Panc1 (cell line): ENCODE results near the gene EIF2S2. TPM values are rescaled to one million over a fixed set of nuclear protein-coding genes. Genes with fewer than 3 reads are reported as not detected.

Experiments used
- ATAC-seq: fragments of 200-7000 bp; cut with Tn5 transposase; 2 replicates; pipeline ENCODE4 v1.9.1; 2020; ENCODE audit warnings: mild to moderate bottlenecking, moderate library complexity
- BruUV-seq: library from RNA; stranded (reverse); fragments of 400-500 nt; replicated peaks from 2 replicates; lab custom pipeline; 2021; lab: Mats Ljungman, UMichigan
- CTCF ChIA-PET: fragments of 300-600 bp; sonication (Branson Sonifier 250); formaldehyde crosslinking; loops from one replicate; lab custom pipeline; 2022; ENCODE audit warnings: antibody characterized with exemption; lab: Charles Lee
- POLR2A ChIA-PET: fragments of 300-600 bp; sonication (Branson Sonifier 250); formaldehyde crosslinking; loops from one replicate; lab custom pipeline; 2022; ENCODE audit warnings: antibody characterized with exemption; lab: Charles Lee
- DNase-seq: peaks from one replicate; pipeline ENCODE4 v3.0.0-alpha.2; 2010; ENCODE audit warnings: low read depth, low spot score
- H3K27ac ChIP-seq: 2 replicates; pipeline ENCODE4 v1.5.1; 2011; ENCODE audit warnings: mild to moderate bottlenecking, low read length, inconsistent platforms
- H3K27me3 ChIP-seq: fragments of 200-500 bp; sonication (Bioruptor generic); 2 replicates; pipeline ENCODE4 v1.6.0; 2014; ENCODE audit warnings: low read length, inconsistent platforms; ENCODE audit not compliant: control insufficient read depth, insufficient read depth
- H3K36me3 ChIP-seq: fragments of 200-500 bp; sonication (Bioruptor generic); 2 replicates; pipeline ENCODE4 v1.5.1; 2014; ENCODE audit warnings: inconsistent platforms, mild to moderate bottlenecking, low read length, moderate library complexity; ENCODE audit not compliant: control insufficient read depth, insufficient read depth
- H3K4me1 ChIP-seq: 2 replicates; pipeline ENCODE4 v1.5.1; 2011; ENCODE audit warnings: inconsistent platforms, mild to moderate bottlenecking, low read length, moderate library complexity; ENCODE audit not compliant: control insufficient read depth, insufficient read depth
- H3K4me3 ChIP-seq, 2 experiments: 2 replicates each; pipeline ENCODE4 v1.5.1; 2011 to 2012; ENCODE audit warnings: low read depth in 2 of 2, low read length in 2 of 2, mild to moderate bottlenecking in 2 of 2, inconsistent platforms in 1 of 2, moderate library complexity in 1 of 2
- H3K9me3 ChIP-seq: fragments of 200-500 bp; sonication (Bioruptor generic); 2 replicates; pipeline ENCODE4 v1.5.1; 2014; ENCODE audit warnings: low read depth, mild to moderate bottlenecking, inconsistent platforms, low read length, moderate library complexity; ENCODE audit not compliant: control insufficient read depth, insufficient read depth
- CTCF ChIP-seq: fragments of 450-650 bp; IDR thresholded peaks from 2 replicates; pipeline ENCODE4 v1.5.1; 2017; ENCODE audit warnings: mild to moderate bottlenecking
- POLR2AphosphoS5 ChIP-seq: IDR thresholded peaks from 2 replicates; pipeline ENCODE4 v1.6.1; 2012; ENCODE audit warnings: mild to moderate bottlenecking, low read depth, low read length, moderate library complexity
- REST ChIP-seq, 2 experiments: IDR thresholded peaks; 2 replicates each; pipeline ENCODE4 v1.6.1; 2011 to 2012; ENCODE audit warnings: low read depth in 2 of 2, control low read depth in 1 of 2, low read length in 1 of 2, mild to moderate bottlenecking in 1 of 2, moderate library complexity in 1 of 2; ENCODE audit not compliant: insufficient read depth in 1 of 2
- SIN3A ChIP-seq: IDR thresholded peaks from 2 replicates; pipeline ENCODE4 v1.6.1; 2012; ENCODE audit warnings: low read depth, mild to moderate bottlenecking, low read length, moderate library complexity, borderline replicate concordance; ENCODE audit not compliant: insufficient read depth
- TCF7L2 ChIP-seq: IDR thresholded peaks from 2 replicates; pipeline ENCODE4 v1.6.1; 2011; ENCODE audit warnings: mild to moderate bottlenecking, low read depth, low read length, inconsistent platforms
- in situ Hi-C: cut with HindIII; loops from 2 replicates; pipeline ENCODE4 v1.10.0; 2016; ENCODE audit warnings: low sequenced_read_pairs, low pct_unique_long_range_greater_than_20kb
- intact Hi-C: fragments of 100-400 bp; cut with micrococcal nuclease; formaldehyde crosslinking; loops from one replicate; pipeline ENCODE4 v1.10.0; 2022; ENCODE audit not compliant: unreplicated experiment
- total RNA-seq: library from RNA; stranded (reverse); gene quantifications from one replicate; pipeline ENCODE4 v1.2.1, GENCODE V29; 2021; ENCODE audit not compliant: unreplicated experiment

EIF2S2 gene
- total RNA-seq, 1 experiment from 2014 or later = 82.0 TPM

- no peaks in the 10 kb centered on the region for H3K36me3 ChIP-seq
- no peaks in the 10 kb centered on the region for H3K27me3 ChIP-seq
- ATAC-seq (no peak), DNase-seq (no peak)
- H3K27ac ChIP-seq = no peak overlapping the region
- TF ChIP-seq TCF7L2 (no peak), SIN3A (no peak), CTCF (no peak), REST (IDR thresholded peaks at IDR 0.05; ENCODE audit: insufficient read depth in 1 of 2, low read depth in 2 of 2, low read length in 1 of 2) (no peak), POLR2AphosphoS5 (no peak)
- intact Hi-C loops (loop anchor here (5.0 to 10.0 kb wide), 2 partner anchors 132 to 199 kb away; no protein-coding TSS in a partner anchor), in situ Hi-C loops (no loop called here)
- no peaks in the 10 kb centered on the region for H3K9me3 ChIP-seq
- BruUV-seq = no TSS peak
- H3K4me1 ChIP-seq = peaks cover 10% of the 10 kb centered on the region
- ChIA-PET CTCF (no interaction called here), POLR2A (no interaction called here)
- H3K4me3 ChIP-seq = no peak overlapping the region
These were observed 45.5 kb downstream of the EIF2S2 start for GRCh38 chr20:34066476-34067090.

GRCh38 chr20:34065260-34065659, 46.8 kb downstream of the EIF2S2 start:
- Histone ChIP-seq H3K36me3 (no peaks in the 10 kb centered on the region), H3K27ac (no peak overlapping the region), H3K4me1 (peaks cover 10% of the 10 kb centered on the region), H3K4me3 (no peak overlapping the region), H3K27me3 (no peaks in the 10 kb centered on the region), H3K9me3 (no peaks in the 10 kb centered on the region)
- DNase-seq (no peak), ATAC-seq (no peak)
- POLR2A ChIA-PET = no interaction called here
- TF ChIP-seq REST (IDR thresholded peaks at IDR 0.05; ENCODE audit: insufficient read depth in 1 of 2, low read depth in 2 of 2, low read length in 1 of 2) (no peak), TCF7L2 (no peak), SIN3A (no peak), POLR2AphosphoS5 (no peak), CTCF (no peak)
- intact Hi-C loops (loop anchor here (5.0 to 10.0 kb wide), 2 partner anchors 130 to 198 kb away; no protein-coding TSS in a partner anchor), in situ Hi-C loops (no loop called here)
- no TSS peak for BruUV-seq
- CTCF ChIA-PET = interaction anchor here (0.7 kb wide), 1 partner anchor 157 kb away, joined by 3 read pairs; no protein-coding TSS in a partner anchor
